Epithelial cell of proximal tubule (primary cell): Measurements from ENCODE around the gene PHLDA2. TPM values are rescaled to one million over a fixed set of nuclear protein-coding genes. Genes with fewer than 3 reads are reported as not detected.

Experiments used
- DNase-seq: peaks from one replicate; pipeline ENCODE4 v3.0.0-alpha.2; 2011; ENCODE audit warnings: low read depth
- H3K4me3 ChIP-seq: 2 replicates; pipeline ENCODE4 v1.5.1; 2011; ENCODE audit warnings: low read depth, mild to moderate bottlenecking, low read length
- CTCF ChIP-seq: conservative IDR thresholded peaks from 2 replicates; pipeline ENCODE4 v1.5.1; 2012; ENCODE audit warnings: low read depth, mild to moderate bottlenecking, low read length
- total RNA-seq: library from RNA; depleted of rRNA; stranded (reverse); fragments of >200 nt; gene quantifications from 2 replicates; pipeline ENCODE4 v1.2.3, GENCODE V29; 2015

Gene PHLDA2
- total RNA-seq, 1 donor from 2014 or later: 63.1 TPM

GRCh38 chr11:2945757-2946287 is 16.6 kb upstream of the PHLDA2 start:
- no peak overlapping the region for H3K4me3 ChIP-seq
- no peak for TF ChIP-seq CTCF
- DNase-seq: no peak

GRCh38 chr11:2945031-2945756 is 16.0 kb upstream of the PHLDA2 start:
- TF ChIP-seq CTCF: no peak
- DNase-seq: no peak
- H3K4me3 ChIP-seq: no peak overlapping the region

- no peak overlapping the region for H3K4me3 ChIP-seq
- no peak for DNase-seq
- no peak for TF ChIP-seq CTCF
Measured at GRCh38 chr11:2944530-2944929, 15.3 kb upstream of the PHLDA2 start.

GRCh38 chr11:2943711-2944118 is 14.5 kb upstream of the PHLDA2 start:
- DNase-seq: no peak
- no peak for TF ChIP-seq CTCF
- H3K4me3 ChIP-seq: no peak overlapping the region

GRCh38 chr11:2942872-2943710 is 13.9 kb upstream of the PHLDA2 start:
- no peak for DNase-seq
- H3K4me3 ChIP-seq: no peak overlapping the region
- TF ChIP-seq CTCF: no peak

- TF ChIP-seq CTCF: no peak
- H3K4me3 ChIP-seq: no peak overlapping the region
- DNase-seq: no peak
Measured at GRCh38 chr11:2942447-2942846, 13.2 kb upstream of the PHLDA2 start.
